Measurements from ENCODE around the gene LENG8.

The LENG8 gene

DNA sequence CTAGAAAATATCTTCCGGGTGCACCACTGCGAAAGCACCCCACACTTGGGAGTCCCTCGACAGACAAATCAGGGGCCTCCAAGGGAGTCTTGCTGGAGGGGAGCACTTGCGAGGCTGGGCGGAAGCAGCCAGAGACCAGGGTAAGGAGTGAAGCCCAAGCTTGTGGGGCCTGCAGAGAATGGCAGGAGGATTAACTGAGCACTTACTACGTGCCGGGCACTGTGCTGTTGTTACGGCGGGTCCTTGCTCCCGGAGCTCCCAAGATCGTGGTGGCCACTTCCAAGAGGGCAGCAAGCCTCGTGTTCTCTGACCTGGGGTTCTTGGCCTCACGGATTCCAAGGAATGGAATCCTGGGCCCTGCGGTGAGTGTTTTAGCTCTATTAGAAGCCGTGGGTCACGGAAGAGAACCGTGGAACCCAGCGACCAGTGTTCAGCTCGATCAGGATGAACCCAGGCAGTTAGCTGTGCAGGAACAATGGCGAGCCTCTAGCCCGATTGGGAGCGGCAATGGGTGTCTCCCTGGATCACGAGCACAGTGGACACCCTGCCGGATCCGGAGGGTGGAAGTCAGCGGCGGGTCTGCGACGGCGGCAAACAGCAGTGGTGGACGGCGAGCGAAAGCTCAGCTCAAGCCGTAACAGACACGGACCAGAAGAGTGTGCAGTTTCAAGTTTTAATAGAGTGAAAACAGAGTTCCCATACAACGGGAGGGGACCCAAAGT lies 24.2 kb upstream of the LENG8 start:
- DNase-seq: no peak

DNA sequence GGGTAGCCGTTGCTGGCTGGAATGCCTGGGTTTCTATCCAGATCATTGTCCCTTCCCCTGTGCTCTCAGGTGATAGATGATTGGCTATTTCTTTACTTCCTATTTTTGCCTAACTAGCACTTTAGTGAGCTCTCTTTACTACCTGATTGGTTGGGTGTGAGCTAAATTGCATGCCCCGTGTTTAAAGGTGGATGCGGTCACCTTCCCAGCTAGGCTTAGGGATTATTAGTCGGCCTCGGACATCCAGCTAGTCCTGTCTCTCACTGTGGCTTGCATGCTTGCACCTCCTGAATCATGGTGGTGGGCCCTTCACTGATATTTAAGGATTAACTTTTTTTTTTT lies 23.6 kb upstream of the LENG8 start:
- no peak for DNase-seq

DNA sequence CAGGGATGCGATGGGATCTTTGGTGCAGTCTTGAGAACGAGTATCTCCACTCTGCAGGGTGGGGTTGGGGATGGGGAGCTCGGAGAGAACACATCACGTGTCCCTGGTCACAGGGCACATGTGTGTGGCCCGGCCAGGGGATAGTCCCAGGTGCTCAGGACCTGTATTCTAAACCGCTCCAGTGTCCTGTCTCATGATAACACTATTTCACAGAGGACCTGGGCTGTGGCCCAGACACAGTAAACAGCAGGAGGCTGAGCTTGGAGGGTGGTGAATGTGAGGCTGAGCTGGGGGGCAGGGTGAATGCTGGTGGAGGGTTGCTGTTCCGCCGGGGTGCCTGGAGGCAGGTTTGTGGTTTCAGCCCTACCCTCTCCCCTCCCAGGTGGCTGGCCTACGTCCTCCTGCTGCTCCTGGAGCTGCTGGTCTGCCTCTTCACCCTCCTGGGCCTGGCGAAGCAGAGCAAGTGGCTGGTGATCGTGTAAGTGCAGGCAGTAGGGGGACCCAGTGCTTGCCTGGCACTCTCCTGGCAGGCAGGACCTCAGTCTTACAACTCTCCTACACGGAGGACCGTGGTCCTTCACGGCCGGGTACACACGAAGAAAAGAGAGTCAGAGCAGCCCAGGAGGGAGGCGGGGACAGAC lies 22.6 kb upstream of the LENG8 start:
- no peak for DNase-seq

GRCh38 chr19:54427586-54427985 lies 21.4 kb upstream of the LENG8 start:
- DNase-seq: no peak

DNA sequence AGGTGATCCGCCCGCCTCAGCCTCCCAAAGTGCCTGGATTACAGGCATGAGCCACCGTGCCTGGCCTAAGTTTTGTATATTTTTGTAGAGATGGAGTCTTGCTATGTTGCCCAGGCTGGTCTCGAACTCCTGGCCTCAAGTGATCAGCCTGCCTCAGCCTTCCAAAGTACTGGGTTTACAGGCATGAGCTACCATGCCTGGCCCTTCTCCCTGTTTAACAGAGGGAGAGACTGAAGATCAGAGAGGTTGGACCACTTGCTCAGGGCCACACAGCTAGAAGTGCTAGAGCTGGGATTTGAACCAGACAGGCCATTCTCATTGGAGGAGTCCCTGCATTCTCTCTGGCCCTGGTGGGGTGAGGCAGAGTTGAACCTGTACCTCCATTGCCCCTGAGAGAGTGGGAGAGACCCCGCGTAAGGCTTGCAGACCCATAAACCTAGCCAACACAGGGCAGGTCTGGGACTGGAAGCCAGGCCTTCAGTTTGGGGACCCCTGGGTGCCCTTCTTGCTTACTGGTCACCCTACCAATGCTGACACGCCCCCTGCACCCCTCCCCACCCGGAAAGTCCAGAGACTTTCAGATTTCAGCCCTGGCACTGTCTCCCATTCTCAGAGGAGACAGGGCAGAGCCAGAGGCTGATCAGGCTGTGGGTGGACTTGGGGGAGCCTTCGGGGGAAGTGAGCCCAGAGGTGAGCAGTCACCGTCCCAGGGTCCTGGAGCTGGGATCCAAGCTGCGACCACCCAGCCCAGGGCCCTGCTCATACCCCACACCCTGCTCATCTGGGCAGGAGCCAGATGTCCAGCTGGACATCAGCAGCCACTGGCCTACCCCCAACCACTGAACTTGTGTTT lies 20.4 kb upstream of the LENG8 start:
- no peak for DNase-seq

DNA sequence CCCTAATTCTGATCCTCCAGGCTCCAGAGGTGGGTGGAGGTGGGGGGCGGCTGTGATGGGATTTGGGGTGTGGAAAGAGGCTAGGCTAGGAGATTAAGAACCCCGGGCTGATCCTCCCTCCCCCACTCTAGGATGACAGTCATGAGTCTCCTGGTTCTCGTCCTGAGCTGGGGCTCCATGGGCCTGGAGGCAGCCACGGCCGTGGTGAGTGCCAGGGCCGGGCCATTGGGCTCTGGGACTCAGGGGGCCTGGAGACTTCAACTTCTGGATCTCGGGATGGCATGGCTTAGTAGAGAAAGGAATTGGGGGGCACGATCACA lies 19.9 kb upstream of the LENG8 start:
- DNase-seq: no peak

DNA sequence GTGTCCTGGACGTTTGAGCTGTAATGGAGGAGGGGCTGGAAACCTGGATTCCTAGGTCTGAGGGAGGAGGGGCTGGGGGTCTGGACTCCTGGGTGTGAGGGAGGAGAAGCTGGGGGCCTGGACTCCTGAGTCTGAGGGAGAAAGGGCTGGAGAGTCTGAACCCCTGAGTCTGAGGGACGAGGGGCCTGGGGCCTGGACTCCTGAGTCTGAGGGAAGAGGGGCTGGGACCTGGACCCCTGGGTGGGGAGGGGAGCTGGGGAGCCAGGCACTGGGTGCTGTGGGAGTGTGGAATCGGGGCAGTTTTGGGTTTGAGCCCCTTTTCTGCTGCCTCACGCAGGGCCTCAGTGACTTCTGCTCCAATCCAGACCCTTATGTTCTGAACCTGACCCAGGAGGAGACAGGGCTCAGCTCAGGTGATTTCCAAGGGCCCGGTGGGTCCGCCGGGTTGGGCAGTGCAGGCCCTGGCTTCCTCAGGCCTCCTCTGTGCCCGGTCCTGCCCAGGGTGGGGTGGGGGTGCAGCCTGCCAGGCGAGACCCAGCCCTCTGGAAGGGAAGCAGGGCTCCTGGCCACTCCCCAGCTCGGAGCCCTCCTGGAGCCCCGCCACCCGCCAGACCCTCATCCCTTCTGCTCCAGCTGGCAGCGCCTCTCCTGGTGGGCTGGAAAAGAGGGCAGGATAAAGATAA lies 19.3 kb upstream of the LENG8 start:
- DNase-seq: no peak

- peak; percentile 16 for DNase-seq
These were observed 18.4 kb upstream of the LENG8 start for GRCh38 chr19:54430306-54431254.

- DNase-seq: no peak
These were observed 17.7 kb upstream of the LENG8 start for GRCh38 chr19:54431255-54431838.

- no peak for DNase-seq
These were observed 16.8 kb upstream of the LENG8 start for GRCh38 chr19:54432144-54432738.

GRCh38 chr19:54433697-54434096 lies 15.3 kb upstream of the LENG8 start:
- no peak for DNase-seq

GRCh38 chr19:54434112-54434872 lies 14.7 kb upstream of the LENG8 start:
- DNase-seq: no peak

- DNase-seq: no peak
These were observed 14.2 kb upstream of the LENG8 start for GRCh38 chr19:54434873-54435214.

DNA sequence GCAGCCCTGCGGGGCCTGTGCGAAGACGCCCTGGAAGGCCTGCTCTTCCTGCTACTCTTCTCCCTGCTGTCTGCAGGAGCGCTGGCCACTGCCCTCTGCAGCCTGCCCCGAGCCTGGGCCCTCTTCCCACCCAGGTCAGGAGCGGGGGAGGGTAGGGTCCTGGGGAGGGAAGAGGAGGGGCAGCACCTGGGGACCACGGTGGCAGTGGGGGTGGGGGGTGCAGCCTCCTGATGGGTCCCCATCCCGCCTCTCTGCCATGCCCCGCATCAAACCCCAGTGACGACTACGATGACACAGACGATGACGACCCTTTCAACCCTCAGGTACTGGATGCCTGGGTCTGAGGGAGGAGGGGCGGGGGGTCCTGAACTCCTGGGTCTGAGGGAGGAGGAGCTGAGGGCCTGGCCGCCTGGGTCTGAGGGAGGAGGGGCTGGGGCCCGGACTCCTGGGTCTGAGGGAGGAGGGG lies 13.4 kb upstream of the LENG8 start:
- no peak for DNase-seq

- DNase-seq: no peak
These were observed 12.9 kb upstream of the LENG8 start for GRCh38 chr19:54436031-54436523.

DNA sequence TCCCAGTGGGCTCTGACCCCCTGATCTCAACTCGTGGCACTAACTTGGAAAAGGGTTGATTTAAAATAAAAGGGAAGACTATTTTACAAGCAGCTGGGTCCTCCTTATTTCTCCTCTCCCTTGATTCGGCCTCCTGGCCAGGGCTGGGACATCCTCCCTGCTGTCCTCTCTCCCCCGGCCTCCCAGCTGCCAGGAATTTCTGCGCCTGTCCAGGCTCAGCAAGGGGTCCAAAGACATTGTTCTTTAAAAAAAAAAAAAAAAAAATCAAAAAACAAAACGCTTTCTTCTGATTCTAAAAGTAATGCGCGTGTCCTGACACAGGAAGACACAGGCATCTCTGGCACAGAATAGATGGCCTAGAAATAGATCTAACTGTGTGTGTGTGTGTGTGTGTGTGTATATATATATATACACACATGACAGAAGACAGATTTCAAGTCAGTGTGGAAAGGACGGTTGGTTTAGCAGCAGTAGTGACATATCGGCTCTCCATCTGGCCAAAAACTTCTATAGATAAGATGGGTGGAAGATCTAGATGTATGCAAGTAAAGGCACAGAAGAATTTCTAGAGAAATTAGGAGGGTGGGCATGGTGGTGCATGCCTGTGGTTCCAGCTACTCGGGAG lies 12.3 kb upstream of the LENG8 start:
- no peak for DNase-seq

GRCh38 chr19:54439174-54439851 lies 9.7 kb upstream of the LENG8 start:
- peak; percentile 39 for DNase-seq

GRCh38 chr19:54440641-54441040 lies 8.4 kb upstream of the LENG8 start:
- no peak for DNase-seq

GRCh38 chr19:54444737-54445136 lies 4.3 kb upstream of the LENG8 start:
- no peak for DNase-seq
